Ishikawa (cell line): ENCODE results near the gene PODN.
A peak's percentile ranks its signal among the peaks of the same experiment; 100 is the strongest.

Experiments used
- CEBPB ChIP-seq: IDR thresholded peaks from 2 replicates; pipeline ENCODE4 v1.6.1; 2012
- CREB1 ChIP-seq: IDR thresholded peaks from 2 replicates; pipeline ENCODE4 v1.6.1; 2012; ENCODE audit warnings: low read depth
- EGR1 ChIP-seq: IDR thresholded peaks from 2 replicates; pipeline ENCODE4 v1.6.1; 2012
- EP300 ChIP-seq: IDR thresholded peaks from 2 replicates; pipeline ENCODE4 v1.6.1; 2012; ENCODE audit warnings: borderline replicate concordance
- FOXM1 ChIP-seq: IDR thresholded peaks from 2 replicates; pipeline ENCODE4 v1.6.1; 2012; ENCODE audit warnings: low read depth, borderline replicate concordance
- NFIC ChIP-seq: IDR thresholded peaks from 2 replicates; pipeline ENCODE4 v1.6.1; 2012
- RAD21 ChIP-seq: IDR thresholded peaks from 2 replicates; pipeline ENCODE4 v1.6.1; 2012; ENCODE audit warnings: low read depth
- TAF1 ChIP-seq: IDR thresholded peaks from 2 replicates; pipeline ENCODE4 v1.6.1; 2012; ENCODE audit warnings: low read depth, mild to moderate bottlenecking
- TCF12 ChIP-seq: IDR thresholded peaks from 2 replicates; pipeline ENCODE4 v1.6.1; 2012; ENCODE audit warnings: low read depth
- TEAD4 ChIP-seq: IDR thresholded peaks from 2 replicates; pipeline ENCODE4 v1.6.1; 2012
- USF1 ChIP-seq: IDR thresholded peaks from 2 replicates; pipeline ENCODE4 v1.6.1; 2012
- YY1 ChIP-seq: IDR thresholded peaks from 2 replicates; pipeline ENCODE4 v1.6.1; 2012; ENCODE audit warnings: low read depth
- ZBTB7A ChIP-seq: IDR thresholded peaks from 2 replicates; pipeline ENCODE4 v1.6.1; 2012; ENCODE audit warnings: low read depth
- TF ChIP-seq, protein P1 (sequence below): IDR thresholded peaks from 2 replicates; pipeline ENCODE4 v1.6.1; 2012; ENCODE audit warnings: low read depth, mild to moderate bottlenecking
- TF ChIP-seq, protein P2 (sequence below): IDR thresholded peaks from 2 replicates; pipeline ENCODE4 v1.6.1; 2012

Gene PODN

DNA sequence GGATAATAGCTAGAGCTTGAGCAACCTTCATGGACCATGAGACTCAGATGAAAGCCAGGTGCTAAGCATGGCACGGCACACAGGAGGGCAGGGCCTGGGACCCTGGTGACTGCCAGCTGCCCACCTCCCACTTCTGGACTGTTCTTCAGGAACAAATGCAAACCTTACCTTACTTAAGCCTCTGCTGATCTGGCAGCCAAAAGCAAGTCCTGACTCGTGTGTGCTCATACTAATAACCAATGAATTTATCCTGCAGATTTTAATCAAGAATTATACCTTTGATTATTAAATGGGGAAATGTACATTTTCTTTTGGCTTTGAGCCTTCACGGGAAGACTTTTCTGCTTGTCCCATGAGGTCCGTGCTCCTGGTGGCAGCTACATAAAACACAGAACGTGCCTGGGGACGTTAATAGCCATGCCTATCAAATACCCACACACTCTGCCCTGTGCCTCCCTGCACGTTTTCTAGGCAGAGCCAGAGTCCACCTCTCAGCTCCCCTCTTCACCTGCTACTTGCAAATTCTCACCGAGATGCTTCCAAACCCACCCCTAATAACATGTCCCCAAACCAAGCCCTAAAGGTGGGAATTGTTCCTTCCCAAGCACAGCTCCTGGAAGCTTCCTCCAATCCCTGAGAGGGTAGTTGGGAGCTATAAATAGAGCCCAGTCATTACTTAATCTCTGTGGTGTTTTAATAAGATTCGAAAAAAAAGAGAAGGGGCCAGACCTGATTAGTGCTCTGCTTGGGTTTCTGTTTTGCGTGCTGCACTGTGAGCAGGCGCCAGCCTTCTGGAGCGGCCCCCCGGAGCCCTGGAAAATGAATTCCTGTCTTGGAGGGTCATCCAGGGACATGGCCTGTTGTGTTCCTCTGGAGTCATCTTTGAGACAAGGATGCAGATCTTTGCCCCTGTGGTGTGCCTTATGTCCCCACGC is 46.9 kb downstream of the PODN start:
- TF ChIP-seq NFIC = no peak
- TF ChIP-seq RAD21 = no peak
- no peak for TF ChIP-seq TEAD4
- no peak for TF ChIP-seq USF1
- no peak for TF ChIP-seq YY1
- TF ChIP-seq FOXM1 = no peak
- no peak for TF ChIP-seq TCF12
- TF ChIP-seq EGR1 = no peak
- TF ChIP-seq CREB1 = no peak
- TF ChIP-seq TAF1 = no peak
- TF ChIP-seq CEBPB = no peak
- TF ChIP-seq, protein P1, sequence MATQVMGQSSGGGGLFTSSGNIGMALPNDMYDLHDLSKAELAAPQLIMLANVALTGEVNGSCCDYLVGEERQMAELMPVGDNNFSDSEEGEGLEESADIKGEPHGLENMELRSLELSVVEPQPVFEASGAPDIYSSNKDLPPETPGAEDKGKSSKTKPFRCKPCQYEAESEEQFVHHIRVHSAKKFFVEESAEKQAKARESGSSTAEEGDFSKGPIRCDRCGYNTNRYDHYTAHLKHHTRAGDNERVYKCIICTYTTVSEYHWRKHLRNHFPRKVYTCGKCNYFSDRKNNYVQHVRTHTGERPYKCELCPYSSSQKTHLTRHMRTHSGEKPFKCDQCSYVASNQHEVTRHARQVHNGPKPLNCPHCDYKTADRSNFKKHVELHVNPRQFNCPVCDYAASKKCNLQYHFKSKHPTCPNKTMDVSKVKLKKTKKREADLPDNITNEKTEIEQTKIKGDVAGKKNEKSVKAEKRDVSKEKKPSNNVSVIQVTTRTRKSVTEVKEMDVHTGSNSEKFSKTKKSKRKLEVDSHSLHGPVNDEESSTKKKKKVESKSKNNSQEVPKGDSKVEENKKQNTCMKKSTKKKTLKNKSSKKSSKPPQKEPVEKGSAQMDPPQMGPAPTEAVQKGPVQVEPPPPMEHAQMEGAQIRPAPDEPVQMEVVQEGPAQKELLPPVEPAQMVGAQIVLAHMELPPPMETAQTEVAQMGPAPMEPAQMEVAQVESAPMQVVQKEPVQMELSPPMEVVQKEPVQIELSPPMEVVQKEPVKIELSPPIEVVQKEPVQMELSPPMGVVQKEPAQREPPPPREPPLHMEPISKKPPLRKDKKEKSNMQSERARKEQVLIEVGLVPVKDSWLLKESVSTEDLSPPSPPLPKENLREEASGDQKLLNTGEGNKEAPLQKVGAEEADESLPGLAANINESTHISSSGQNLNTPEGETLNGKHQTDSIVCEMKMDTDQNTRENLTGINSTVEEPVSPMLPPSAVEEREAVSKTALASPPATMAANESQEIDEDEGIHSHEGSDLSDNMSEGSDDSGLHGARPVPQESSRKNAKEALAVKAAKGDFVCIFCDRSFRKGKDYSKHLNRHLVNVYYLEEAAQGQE = no peak
- TF ChIP-seq, protein P2, sequence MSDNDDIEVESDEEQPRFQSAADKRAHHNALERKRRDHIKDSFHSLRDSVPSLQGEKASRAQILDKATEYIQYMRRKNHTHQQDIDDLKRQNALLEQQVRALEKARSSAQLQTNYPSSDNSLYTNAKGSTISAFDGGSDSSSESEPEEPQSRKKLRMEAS = no peak

DNA sequence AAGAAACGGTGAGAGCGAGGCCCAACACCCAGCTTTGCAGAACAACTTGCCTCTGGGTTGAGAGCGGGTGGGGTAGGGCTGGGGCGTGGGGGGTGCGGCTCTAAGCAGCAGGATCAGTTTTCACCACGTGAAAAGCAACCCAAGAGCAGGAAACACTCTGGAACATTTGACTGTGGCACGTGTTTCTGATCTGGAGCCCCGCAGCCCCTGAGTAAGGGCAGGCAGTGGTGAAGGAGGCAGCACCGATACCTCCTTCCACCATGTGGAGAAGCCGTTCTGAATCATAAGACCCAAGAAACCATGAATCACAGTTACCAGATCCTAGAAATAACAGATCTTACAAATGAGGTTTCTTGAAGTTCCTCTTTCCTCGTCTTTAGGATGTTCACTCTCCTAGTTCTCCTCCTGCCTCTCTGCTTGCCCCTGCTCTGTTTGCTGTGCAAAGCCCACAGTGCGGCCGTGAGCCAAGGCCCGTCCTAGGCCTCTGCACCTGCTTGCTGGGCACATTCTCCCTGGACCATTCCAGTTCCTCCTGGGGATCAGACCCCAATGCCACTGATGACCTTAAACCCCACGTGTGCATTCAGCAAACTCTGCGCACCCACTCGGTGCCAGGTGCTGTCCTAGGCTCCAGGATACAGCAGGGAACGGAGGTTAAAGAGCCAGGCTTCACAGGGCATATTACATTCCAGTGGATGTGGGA is 48.5 kb downstream of the PODN start:
- TF ChIP-seq CREB1 (no peak), YY1 (no peak)
- TF ChIP-seq, protein P2 = peak; percentile 54; the same call in 1 of the 2 replicates

DNA sequence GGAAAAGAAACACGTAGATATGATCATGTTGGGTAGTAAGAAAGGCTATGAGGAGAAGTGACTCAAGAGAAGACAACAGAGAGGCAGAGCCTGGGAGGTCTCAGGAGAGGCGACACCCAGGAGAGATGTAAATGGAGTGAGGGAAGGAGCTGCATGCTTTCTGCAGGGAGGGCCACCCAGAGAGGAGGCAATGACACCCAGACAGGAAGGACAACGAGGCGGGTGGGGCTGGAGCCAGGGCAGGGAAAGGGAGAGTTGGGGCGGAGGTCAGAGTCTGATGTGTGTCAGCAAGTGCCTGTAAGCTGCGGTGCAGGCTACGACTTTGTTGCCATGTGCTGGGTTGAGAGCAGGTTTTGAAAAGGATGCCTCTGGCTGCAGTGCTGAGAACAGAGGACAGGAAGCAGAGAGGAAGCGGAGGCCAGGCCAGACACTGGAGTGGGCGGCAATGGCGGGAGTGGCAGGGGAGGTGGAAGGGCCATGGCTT is 49.1 kb downstream of the PODN start:
- TF ChIP-seq EGR1 (no peak), TCF12 (no peak), RAD21 (no peak), EP300 (no peak), USF1 (no peak), CEBPB (no peak), YY1 (no peak), CREB1 (no peak), NFIC (no peak), ZBTB7A (no peak), FOXM1 (no peak), TAF1 (no peak), TEAD4 (no peak)
- TF ChIP-seq, protein P1 = no peak
- TF ChIP-seq, protein P2 = no peak

DNA sequence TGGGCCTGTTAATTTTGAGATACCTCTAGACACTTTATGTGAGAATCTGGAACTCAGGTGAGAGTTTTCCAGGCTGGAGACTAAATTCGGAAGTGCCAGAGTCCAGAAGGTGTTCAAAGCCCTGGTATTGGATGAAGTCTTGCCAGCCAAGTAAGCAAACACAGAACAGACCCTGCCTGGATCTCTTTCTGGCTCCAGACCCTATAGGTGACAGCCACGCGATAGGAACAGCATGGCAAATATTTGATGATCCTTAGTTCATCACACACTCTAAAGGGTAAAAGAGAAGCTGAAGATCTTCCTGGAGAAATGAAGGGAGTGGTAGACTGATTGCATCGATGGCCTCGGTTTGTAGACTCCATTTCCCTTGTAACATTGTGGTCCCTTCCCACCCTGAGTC is 49.7 kb downstream of the PODN start:
- TF ChIP-seq CREB1 (no peak), FOXM1 (no peak), TCF12 (no peak), TAF1 (no peak), USF1 (no peak), ZBTB7A (no peak), EP300 (no peak), RAD21 (no peak), TEAD4 (no peak), NFIC (no peak), YY1 (no peak)
- TF ChIP-seq, protein P2 = no peak
